D721Med (cell line): Measurements from ENCODE around the gene PDE8B.

Experiments used
- DNase-seq: peaks from one replicate; pipeline ENCODE4 v3.0.0; 2011; ENCODE audit warnings: low spot score; ENCODE audit not compliant: insufficient read length
- FAIRE-seq: peaks from 2 replicates; lab custom pipeline; 2011; peaks lifted over from hg19 to GRCh38; lab: Jason Lieb, UNC
- CTCF ChIP-seq: IDR thresholded peaks from 2 replicates; pipeline ENCODE4 v1.5.1; 2012; ENCODE audit warnings: mild to moderate bottlenecking, control low read depth; ENCODE audit not compliant: insufficient read depth; ENCODE audit errors: missing control alignments

The PDE8B gene

GRCh38 chr5:77318060-77318459 is 107.6 kb downstream of the PDE8B start:
- DNase-seq, result no peak
- no peak for TF ChIP-seq CTCF
- no peak for FAIRE-seq

DNA sequence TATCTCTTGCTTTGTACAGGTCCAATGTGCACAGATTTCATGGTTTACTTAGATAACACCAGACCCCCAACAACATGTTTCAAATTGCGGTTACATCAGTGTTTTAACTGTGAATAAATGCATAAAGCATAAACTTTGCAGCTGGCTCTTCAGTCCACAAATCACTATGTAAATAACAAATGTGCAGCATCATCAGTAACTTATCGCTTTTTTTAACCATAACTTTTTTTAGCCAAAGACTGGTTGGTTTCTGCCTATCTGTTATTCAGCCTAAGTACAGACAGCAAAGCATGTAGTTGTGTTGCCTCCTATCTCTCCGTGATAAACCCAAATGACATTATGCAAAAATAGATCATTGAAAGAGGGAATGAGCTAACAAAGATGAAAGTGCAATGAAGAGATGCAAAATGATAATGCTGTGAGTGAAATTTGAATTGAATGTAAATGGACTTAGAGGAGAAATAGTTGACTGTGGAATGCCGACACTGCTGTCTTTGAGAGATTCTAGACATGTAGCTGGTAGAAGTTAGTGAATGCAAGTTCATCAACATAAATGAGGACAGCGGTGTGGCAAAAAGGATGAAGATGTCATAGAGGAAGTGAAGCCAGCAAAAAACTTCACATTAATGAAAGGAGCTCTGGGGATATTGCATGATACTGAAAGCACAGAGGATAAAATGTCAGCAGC is 108.8 kb downstream of the PDE8B start:
- no peak for FAIRE-seq
- no peak for TF ChIP-seq CTCF
- no peak for DNase-seq

DNA sequence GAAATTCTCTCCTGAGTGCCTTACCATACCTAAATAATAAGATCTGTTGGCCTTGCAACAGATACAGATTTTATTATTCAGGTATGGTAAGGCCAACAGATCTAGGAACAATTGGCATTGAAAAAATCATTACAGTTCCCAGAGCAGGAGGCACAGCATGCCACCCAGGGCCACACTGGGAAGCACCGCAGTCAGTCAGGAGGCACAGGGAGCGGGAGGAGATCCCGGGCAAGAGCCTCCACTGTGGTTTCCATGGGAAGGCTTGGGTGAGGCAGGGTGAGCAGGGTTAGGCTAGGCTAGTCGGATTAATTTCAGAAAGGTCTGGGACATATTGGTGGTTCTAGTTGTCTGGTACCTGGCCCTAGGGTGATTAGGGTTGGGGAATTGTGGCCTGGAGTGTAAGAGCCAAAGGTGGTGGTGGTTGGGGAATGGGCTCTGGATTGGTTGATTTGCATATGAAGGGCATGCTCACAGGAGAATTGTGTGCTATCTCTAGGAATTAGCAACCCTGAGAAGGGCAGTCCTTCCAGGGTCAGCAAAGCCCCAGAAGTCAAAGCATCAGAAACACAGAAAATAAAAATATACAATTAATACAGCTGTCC is 111.4 kb downstream of the PDE8B start:
- no peak for TF ChIP-seq CTCF
- no peak for DNase-seq
- no peak for FAIRE-seq

GRCh38 chr5:77322406-77322805 is 111.9 kb downstream of the PDE8B start:
- no peak for DNase-seq
- no peak for FAIRE-seq
- TF ChIP-seq CTCF, result no peak

DNA sequence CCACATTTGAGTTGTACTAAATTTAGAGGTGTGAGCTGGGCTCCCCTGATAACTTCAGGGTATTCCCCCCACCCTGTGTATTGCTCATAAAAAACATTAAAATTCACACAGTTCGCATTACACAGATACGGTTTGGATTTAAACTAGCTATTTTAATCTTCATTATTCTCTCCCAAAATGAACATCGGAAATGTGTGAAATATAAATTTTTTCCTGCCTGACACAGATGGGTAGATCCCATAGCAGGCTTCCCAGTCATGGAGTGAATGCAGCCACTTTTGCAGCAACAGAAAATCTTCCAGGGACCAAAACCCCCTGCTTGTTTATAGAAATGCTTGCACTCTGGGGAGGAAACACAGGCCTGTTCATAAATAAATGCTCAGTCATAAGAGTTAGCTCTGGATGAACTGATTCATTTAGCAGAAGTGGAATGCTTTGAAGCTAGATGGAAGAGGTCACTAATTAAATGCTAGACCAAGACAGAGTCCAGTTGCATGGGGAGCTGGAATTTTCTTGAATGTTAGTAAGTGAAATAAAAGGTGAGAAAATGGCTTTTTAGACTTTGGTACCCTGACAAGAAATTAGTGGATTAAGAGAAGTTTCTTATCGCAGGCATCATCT is 115.6 kb downstream of the PDE8B start:
- DNase-seq, result no peak
- no peak for FAIRE-seq

DNA sequence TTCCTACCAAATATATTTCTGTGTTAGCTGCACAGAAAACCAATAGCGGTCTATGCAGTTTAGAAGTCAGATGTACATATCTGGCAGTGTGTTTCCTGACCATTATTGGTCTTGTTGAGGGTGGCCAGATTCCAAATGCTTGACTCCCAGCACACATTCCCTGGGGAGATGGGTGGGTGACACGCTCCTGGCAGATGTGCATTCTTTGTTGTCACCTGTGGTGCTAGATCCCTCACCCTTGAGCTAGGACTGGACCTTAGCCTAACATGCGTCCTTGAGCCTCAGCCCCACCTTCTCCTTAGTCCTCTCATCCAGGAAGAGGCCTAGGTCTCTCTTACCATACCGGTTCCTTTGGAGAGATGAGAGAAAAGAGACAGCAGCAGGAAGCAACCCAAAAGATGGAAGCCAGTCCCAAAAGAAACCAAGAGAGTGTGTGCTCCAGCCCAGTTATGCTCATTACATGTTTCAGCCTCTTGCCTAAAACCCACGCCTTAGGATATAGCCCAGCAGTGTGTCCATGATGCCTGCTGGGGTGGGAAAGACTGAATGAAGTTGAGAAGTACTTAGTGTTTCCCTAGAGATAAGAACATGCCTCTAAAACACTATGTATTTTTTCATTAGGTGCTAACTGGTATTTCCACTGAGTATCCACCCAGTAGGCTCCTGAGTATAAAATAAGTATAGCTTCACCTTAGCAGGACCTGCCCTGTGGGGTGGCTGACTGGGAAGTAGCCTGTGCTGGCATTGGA is 116.7 kb downstream of the PDE8B start:
- DNase-seq (no peak), FAIRE-seq (no peak)
- TF ChIP-seq CTCF, result no peak

More for the DNA sequence above, 115.6 kb downstream of the PDE8B start:
- TF ChIP-seq CTCF, result no peak
